NCI-H128 (cell line): ENCODE data around the gene POLD2.

Source experiments
- DNase-seq: peaks from one replicate; lab custom pipeline; 2025; ENCODE audit not compliant: unreplicated experiment; lab: John Stamatoyannopoulos, UW

Gene POLD2

DNA sequence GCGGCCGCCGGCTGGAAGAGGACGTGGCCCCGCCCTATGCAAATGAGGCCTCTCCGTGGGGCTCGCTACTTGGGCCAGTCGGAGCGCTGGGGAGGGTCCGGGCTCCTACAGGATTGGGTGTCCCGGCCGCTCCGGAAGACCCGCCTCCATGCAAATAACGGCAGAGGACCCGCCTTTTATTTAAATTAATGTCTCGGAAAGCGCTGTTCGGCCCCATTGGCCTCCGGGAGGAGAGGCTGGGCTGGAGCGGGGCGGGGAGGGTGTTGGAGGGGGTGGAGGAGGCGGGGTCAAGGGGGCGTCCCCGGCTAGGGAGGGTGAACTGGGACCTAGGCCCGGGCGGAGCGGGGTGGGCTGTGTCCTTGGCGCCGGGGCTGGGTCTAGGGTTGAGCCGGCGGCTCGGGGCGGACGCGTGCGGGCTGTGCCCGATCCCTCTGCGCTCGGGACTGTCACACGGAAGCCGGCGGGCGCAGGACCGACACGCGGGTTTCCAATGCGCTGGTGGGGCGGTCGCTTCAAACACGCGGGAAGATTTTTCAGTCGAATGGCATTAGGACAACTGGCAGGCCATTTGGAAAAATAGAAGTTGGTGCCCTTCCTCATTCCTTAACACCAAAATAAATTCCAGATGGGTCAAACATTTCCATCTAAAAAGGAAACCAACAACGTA lies 40.7 kb downstream of the POLD2 start:
- peak; percentile 95 for DNase-seq

DNA sequence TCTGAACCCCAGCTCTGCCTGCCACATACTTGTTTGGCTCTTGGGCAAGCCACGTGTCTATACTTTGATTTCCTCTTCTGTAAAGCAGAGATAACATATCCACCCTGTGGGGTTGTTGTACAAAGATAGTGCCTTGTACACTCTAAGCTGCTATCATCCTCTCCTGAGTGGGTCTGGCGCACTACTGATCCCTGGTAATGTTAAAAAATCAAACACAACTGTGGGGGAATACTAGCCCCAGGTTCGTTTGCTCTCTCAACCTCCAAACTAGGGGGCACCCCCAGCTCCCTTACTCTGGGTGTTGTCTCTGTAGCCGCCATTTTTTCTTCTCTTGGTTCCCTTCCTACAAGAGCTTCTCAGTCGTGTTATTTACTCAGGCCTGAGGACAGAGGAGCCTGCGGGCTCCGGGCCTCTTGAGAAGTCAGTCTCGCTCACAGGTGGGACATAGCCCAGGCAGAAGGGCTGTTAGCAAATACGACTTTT lies 42.0 kb downstream of the POLD2 start:
- no peak for DNase-seq

- no peak for DNase-seq
Measured at GRCh38 chr7:44080686-44081265, 42.6 kb downstream of the POLD2 start.

DNA sequence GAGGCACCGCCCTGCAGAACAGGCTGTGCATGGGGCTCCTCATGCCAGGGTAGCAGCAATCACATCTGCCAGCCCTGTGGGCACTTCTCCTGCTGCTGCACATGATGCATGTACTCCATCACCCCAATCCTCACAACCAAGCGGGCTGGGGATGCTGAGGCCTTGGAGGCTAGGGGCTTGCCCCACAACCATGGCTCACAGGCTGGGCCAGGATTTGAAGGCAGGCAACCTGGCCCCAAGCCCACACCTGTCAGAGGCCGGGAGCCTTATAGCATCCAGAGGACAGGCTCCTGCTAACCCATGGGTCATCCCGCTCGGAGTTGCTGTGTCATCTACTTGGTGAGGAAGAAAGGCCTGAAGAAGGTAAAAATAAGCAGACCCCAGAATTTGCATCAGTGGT lies 43.2 kb downstream of the POLD2 start:
- DNase-seq: no peak

DNA sequence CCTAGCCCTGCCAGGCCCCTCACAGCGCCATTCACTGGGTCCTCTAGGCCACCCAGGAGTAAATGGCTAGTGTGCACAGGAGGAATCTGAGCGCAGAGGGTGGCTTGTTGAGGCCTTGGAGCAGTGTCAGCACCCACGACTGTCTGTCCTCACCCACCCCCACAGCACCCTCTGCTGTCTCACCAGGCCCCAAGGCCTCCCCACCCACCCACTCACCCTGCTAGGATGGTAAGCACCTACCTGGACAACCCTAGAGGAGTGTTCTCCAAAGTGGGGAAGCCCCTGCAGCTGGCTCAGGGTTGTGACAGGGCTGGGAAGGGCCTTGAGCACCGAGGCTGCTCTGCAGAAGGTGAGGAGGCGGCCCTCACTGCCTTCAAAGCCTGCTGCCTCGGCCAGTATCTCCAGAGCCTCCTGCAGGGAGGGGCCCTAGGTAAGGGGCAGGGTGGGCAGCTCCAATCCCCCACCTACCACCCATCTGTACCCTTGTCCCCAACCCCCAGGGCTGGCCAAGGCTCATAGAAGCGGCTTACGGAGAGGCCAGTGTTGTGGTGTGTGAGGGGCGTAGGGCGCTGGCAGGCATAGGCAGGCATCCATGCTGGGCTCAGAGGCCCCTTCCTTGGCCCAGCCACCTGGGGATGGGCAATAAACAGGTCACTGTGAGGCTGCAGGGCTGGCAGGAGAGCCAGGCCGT lies 43.9 kb downstream of the POLD2 start:
- DNase-seq: no peak

DNA sequence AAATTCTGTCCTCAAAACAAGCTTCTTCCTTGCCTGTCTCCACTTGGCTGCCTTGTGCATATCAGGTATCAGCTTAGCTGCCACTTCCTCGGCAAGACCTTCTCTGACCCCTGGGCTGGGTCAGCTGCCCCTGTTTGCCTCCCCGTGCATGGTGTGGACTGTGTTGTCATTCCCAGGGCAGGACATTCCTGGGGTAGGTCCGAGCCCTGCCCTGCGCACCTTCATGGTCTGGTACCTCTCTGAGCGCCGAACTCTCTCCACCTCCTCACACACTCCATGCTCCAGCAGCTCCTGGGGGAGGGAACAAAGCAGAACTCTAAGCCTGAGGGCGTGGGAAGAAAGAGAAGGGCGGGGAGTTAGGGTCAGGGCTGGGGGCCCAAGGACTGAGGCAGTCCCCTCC lies 44.8 kb downstream of the POLD2 start:
- no peak for DNase-seq

DNA sequence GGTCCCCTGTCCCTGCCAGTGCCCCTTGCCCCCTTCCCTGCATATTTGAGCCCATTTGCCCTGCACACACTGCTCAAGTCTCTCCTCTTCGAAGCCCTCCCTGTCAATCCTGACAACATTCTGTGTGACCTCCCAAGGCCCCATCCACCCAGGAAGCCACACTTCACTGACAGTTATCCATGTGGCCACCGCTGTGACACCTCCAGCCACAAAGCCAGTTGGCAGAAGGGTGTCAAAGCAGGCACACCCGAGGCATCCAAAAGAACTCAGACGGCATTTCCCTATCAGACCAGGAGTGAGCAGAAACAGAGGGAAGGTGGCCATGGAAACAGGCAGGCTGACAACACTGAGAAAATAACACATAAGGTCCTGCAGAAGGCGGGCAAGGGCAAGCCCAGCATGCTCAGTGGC lies 45.7 kb downstream of the POLD2 start:
- DNase-seq: no peak

DNA sequence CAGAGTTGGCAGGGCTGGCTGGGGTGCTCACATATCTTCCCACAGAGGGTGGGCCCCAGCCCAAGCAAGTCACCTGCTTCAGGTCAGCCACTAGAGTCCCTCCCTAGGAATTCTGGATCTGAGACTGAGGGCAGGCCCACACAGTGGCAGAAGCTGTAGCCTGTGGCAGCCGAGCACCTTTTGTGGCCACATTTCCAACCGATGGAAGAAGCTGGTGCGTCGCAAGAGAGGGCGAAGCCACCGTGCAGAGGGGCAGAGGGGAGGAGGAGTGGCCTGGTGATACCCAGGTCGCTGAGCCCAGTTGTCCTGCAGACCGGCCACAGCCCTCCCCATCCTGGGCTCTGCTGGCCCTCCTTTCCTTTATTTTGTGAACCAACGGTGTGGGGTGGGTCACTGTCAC lies 46.3 kb downstream of the POLD2 start:
- no peak for DNase-seq

GRCh38 chr7:44076101-44076895 lies 47.0 kb downstream of the POLD2 start:
- no peak for DNase-seq

DNA sequence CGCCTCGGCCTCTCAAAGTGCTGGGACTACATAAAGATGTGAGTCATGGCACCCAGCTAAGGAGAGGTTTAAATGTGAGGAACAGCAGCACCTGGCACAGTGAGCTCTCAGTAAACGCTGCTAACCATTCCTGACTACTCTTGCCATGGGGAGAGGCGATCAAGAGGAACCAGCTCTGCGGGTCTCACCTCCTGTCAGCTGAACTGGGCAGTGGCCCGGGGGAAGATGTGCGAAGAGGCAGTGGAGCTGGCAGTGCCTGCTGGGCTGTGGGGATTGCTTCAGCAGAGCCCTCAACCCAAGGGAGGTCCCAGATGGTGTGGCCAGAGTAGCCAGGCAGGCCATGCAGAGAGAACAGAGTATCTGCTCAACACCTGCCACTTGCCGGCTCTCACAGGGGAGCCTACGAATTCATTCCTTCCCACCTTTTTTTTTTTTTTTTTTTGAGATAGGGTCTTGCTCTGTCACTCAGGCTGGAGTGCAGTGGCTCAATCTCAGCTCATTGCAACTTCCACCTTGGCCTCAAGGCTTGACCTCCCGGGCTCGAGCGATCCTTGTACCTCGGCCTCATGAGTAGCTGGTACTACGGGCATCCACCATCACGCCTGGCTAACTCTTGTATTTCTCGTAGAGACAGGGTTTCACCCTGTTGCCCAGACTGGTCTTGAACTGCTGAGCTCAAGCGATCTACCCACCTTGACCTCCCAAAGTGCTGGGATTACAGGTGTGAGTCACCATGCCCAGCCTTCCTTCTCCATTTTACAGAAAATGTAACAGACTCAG lies 47.9 kb downstream of the POLD2 start:
- DNase-seq: no peak

DNA sequence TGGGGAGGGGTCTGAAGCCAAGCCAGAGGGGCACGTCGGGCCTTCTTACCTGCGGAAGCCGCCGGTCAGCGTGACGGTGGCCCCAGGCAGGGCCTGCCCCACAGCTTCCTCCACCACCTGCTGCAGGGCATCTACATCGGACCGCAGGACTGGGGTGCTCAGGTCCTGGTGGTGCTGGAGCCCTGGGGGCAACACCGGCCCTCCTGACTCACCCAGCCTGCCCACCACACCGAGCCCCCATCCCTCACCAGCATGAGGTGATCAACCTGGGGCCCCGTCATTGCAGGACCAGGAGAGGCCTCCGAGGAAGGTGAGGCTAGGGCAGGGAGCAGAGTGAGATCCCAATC lies 49.0 kb downstream of the POLD2 start:
- DNase-seq: no peak

DNA sequence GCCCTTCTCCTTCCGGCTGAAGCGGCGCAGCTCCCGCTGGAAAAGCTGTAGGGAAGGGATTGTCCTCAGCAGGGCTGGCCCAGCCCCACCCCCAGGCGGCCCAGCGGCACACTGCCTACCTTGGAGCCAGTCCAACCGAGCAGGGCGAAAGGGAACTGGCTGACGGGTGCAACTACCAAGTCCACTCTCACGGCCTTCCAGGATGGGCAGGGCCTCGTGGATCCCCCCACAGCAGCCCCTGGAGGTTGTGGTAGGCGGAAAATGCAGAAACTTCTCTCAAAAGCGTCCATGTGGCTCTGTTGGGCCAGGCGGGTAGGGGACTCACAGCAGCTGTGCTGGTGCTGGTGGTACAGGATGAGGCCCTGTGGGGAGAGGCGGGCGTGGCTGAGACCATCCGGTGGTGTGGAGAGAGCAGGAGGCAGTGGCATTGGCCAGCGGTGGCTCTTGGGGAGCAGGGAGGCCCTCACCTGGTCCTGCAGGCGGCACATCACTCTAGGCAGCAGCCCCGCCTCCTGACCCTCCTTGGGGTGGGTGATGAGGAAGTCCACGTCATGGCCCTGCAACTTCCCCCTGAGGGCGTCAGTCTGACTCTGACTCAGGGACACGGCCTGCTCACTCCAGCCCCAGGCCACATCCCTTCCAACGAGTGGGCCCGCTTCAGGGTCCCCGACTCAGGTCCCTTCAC lies 49.5 kb downstream of the POLD2 start:
- DNase-seq: no peak

GRCh38 chr7:44072364-44073231 lies 50.8 kb downstream of the POLD2 start:
- DNase-seq: no peak

DNA sequence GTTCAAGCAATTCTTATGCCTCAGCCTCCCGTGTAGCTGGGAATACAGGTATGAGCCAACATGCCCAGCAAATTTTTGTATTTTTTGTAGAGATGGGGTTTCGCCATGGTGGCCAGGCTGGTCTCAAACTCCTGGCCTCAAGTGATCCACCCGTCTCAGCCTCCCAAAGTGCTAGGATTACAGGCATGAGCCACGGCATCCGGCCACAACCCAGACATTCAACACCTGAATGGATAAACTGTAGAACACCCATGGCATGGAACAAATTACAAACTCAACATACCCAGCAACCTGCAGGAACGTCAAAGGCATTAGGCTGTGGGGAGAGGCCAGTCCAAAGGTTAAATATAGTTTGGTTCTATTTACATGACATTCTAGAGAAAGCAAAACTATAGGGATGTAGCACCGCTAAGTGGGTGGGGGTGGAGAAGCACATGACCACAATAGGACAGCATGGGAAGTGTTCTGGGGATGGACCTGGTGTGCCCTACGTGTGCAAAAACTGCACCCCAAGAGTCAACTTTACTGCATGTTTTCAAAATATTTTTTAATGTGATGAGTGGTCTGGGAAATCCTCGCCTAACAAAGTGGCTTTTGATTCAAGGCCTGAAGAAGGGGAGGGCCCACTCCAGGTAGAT lies 51.5 kb downstream of the POLD2 start:
- no peak for DNase-seq

- DNase-seq: no peak
Measured at GRCh38 chr7:44068054-44068453, 55.3 kb downstream of the POLD2 start.

DNA sequence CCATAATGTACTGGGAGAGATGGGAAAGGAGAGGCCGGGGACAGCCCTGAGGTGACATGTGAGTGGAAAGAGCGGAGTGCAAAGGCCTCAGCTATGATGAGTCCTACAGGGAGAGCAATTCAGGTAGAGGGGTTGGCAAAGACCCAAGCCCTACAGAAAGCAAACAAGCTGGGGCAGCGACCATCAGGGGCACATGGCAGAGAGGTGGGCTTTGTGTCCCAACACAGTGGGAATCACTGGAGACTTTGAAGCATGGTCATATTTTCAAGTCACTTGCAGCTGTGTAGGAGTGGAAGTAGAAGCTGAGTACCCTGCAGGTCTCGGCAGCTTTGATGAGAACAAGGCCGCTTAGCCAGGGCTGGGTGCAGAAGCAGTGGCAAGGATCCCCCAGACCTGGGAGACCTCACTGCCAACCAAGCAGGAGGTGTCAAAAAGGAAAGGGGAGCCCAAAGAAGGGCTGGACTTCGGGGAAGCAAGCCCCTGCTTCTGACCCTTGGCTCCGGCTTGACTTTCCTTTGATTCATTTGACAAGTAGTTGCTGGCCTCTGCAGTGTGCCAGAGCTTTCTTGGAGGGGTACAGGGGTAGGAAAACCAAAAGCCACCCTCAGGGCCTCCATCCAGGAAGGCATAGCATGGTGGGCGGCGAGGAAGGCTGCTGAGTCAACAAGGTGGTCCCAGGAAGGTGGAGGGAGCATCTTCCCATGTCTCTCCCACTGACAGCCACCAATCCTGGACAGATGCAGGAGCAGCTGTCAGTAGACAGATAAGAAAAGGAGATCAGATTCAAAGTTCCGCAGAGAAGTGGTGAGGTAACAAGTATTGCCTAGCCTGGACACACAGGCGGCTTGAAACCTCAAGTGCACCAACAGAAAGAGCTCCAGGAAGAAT lies 56.0 kb downstream of the POLD2 start:
- DNase-seq: no peak

DNA sequence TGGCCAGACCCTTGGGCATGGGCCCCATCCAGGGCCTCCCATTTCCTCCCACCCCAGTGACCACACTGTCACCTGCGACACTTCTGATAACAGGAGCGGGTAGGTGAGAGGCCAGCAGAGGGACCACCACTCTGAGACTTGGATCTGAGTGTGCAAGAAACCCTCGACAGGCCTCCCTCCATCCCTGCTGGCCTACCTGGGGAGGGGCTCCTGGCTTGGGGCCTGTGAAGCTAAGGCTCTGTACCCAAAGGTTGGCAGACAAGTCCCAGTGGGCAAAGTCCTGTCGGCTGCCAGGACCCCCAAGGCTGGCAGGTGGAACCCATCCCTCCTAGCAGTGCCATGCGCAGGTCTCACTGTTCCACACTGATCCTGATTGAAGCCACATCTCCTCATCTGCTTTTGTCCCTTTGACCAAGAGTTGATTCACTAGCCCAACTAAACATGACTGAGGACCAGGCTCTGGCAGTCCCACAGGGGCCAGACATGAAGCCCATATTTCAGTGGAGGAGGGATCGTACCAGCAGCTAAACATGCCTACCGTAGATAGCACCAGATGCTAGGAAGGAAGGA lies 56.8 kb downstream of the POLD2 start:
- no peak for DNase-seq

DNA sequence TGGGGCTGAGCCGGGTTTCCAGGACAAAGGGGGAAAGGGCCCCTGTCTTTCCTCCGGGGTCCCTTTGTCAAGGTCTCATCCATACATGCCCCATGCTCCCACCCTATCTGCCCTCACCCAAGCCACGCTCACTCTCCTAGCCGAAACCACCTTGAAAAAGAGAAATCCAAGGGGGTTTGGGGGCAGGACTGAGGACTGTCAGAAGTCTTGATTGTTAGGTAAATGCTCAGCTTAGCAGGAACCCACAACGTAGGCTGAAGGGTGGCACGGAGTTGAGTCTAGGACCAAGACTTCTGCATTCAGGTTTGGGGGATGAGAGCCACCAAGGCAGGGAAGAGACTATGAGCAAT lies 57.3 kb downstream of the POLD2 start:
- no peak for DNase-seq
